NCI-H446 treated with DMSO at 0.1 percent for 48 hours (cell line): Measurements from ENCODE around the gene PEDS1.
"Not testable (repeated sequence)": the region's sequence is repeated elsewhere in the genome, so short reads cannot be mapped to it uniquely, and the experiment has no call there.

Source experiments
- DNase-seq: peaks from one replicate; lab custom pipeline; 2025; lab: John Stamatoyannopoulos, UW

The PEDS1 gene

GRCh38 chr20:50135157-50135556, 18.4 kb downstream of the PEDS1 start:
- DNase-seq: not testable (repeated sequence)

- DNase-seq: no peak
Measured at GRCh38 chr20:50133474-50134217, 19.9 kb downstream of the PEDS1 start.

GRCh38 chr20:50133041-50133440, 20.5 kb downstream of the PEDS1 start:
- no peak for DNase-seq

- DNase-seq: no peak
Measured at GRCh38 chr20:50130995-50131394, 22.5 kb downstream of the PEDS1 start.

GRCh38 chr20:50130356-50130723, 23.2 kb downstream of the PEDS1 start:
- no peak for DNase-seq

- DNase-seq: no peak
Measured at GRCh38 chr20:50129662-50130355, 23.7 kb downstream of the PEDS1 start.

GRCh38 chr20:50128520-50128905, 25.0 kb downstream of the PEDS1 start:
- DNase-seq: no peak

- no peak for DNase-seq
Measured at GRCh38 chr20:50127587-50128519, 25.7 kb downstream of the PEDS1 start.

GRCh38 chr20:50126662-50127061, 26.9 kb downstream of the PEDS1 start:
- DNase-seq: no peak

- no peak for DNase-seq
Measured at GRCh38 chr20:50125279-50125678, 28.2 kb downstream of the PEDS1 start.

- no peak for DNase-seq
Measured at GRCh38 chr20:50124496-50124895, 29.0 kb downstream of the PEDS1 start.

- DNase-seq: no peak
Measured at GRCh38 chr20:50123418-50123817, 30.1 kb downstream of the PEDS1 start.

- DNase-seq: no peak
Measured at GRCh38 chr20:50122763-50123162, 30.8 kb downstream of the PEDS1 start.

GRCh38 chr20:50121858-50122271, 31.7 kb downstream of the PEDS1 start:
- no peak for DNase-seq

GRCh38 chr20:50120935-50121693, 32.4 kb downstream of the PEDS1 start:
- peak; percentile 40 for DNase-seq

GRCh38 chr20:50118203-50118602, 35.3 kb downstream of the PEDS1 start:
- DNase-seq: no peak

- no peak for DNase-seq
Measured at GRCh38 chr20:50116368-50116999, 37.0 kb downstream of the PEDS1 start.

- DNase-seq: peak; percentile 98
Measured at GRCh38 chr20:50115591-50116367, 37.7 kb downstream of the PEDS1 start.

GRCh38 chr20:50115041-50115512, 38.4 kb downstream of the PEDS1 start:
- no peak for DNase-seq
